Limb (tissue), 2 donors: ENCODE results near the gene DOK7.
"Not testable (repeated sequence)": the region's sequence is repeated elsewhere in the genome, so short reads cannot be mapped to it uniquely, and the experiment has no call there.

Source experiments
- DNase-seq, 2 donors: peaks; one replicate each; pipeline ENCODE4 v3.0.0-alpha.2; 2016; ENCODE audit errors: extremely low spot score in 2 of 2

The DOK7 gene

GRCh38 chr4:3500634-3501101 is 37.6 kb downstream of the DOK7 start:
- DNase-seq = no peak

DNA sequence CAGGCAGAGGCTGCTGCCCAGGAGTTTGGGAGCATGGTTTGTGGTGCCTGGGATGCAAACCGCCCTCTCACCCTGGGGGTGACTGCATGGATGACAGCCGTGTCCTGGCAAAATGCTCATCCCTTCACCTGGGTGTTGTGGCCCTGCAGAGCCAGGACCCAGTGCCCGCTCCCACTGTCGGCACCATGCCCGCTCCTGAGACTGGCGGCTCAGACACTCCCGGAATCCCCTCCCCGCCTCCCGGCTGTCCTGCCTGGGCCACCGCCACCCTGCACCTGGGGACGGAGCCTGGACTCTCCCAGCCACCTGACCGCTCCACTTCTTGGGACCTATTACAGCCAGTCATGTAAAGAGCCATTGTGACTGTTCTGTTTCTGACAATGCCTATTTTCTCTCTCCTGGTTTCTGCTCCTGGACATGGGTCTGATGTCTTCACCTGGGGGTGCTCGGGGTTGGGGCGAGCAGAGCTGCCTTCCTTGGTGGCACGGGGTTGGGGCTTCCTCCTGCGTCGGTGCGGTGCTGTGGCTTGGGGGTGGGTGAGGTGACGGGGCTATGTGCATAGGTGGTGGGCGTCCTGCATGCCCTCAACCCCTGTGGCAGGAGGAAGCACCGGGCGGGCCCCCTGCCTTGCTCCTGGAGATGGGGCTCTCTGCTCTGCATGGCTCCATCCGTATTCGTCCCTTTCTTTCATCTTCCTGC is 38.2 kb downstream of the DOK7 start:
- no peak for DNase-seq

DNA sequence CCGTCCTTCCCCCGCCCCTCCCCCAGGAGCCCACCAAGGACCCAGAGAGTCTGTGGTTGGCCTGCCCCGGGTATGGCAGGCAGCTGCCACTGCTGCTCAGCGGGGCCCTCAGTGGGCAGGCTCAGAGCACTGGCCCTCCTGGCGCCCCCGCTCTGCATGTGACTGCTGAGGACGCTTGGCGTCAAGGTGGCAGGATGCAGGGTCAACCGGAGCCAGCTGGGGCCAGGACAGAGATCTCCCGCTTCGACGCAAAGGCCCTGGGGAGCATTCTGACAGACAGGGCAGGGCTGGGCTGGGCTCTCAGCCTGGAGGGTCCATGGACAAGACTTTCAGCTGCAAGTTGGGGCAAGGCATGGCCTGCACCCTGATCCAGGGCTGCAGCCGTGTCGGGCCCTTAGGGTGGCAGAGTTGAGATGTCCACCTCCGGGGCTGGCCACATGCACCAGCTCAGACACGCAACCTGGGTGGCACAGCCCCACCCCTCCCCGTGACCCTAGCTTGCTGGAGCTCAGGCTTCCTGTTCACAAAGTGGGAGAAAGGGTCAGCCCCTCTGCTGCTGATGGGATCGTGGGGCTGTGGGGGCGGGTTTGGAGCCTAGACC is 38.8 kb downstream of the DOK7 start:
- no peak for DNase-seq

GRCh38 chr4:3502941-3503936 is 40.1 kb downstream of the DOK7 start:
- DNase-seq = no peak

DNA sequence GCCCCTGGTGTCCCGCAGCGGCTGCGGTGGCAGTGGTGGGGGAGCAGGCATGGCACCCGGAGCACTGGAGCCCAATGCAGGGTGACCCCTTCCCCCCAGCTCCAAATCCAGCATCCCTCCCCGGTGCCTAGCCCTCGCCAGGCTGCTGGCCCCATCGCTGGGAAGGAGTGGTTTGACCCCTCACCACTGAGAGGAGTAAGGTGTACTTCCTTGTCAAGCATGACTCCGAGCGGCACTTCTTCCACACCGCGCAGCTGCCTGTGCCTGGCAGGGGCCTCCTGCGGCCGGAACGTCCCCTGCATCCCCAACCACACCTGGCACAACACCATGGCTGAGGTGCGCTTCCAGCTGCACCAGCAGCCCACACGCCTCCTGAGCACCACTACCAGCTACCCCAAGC is 42.1 kb downstream of the DOK7 start:
- DNase-seq = no peak

DNA sequence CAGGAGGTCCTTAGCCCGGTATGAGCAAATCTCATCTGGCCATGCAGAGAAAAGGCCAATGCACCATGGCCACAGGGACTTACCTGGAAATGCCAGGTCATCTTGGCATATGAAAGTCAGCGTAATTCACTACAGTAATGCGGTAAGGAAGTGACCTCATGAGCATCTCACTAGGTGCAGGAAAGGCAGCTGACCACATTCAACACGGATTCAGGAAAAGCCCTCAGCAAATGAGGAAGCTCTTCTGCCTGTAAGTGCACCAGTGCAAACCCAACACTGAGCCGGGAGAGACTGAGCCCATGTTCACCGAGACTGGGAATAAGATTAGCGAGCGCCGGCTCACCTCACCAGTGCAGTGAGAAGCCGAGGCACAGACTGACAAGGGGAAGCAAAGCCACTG is 45.4 kb downstream of the DOK7 start:
- DNase-seq = no peak

GRCh38 chr4:3510481-3510880 is 47.4 kb downstream of the DOK7 start:
- no peak for DNase-seq

GRCh38 chr4:3511187-3511586 is 48.1 kb downstream of the DOK7 start:
- DNase-seq = no peak

DNA sequence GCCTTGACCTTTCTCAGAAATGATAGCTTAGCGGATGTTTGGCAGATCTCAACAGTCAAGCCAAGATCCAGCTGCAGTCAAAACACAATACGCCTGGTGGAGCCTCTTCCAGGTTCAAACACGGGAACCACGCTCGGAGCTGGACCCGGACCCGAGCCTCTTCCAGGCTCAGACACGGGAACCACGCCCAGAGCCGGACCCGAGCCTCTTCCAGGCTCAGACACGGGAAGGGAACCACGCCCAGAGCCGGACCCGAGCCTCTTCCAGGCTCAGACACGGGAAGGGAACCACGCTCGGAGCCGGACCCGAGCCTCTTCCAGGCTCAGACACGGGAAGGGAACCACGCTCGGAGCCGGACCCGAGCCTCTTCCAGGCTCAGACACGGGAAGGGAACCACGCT is 48.5 kb downstream of the DOK7 start:
- not testable (repeated sequence) for DNase-seq

- DNase-seq = no peak
Observed at GRCh38 chr4:3512279-3512678, 49.2 kb downstream of the DOK7 start.

DNA sequence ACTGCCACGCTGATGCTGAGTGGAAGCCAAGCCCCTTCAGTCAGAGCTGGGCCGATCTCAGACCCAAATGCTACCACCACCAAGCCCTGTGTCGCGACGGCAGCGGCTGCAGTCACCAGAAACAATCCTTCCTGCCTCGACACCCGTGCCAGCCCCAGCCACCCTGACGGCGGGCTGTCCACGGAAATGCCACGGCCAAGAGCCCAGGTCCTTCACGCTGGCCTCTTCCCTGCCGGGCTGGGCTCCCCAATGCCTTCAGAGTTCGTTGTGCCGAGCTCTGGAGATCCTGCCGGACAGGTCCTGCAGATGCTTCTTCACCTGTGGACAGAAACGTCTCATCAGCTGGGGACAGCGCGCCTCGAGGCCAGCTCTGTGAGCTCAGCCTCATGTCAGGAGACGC is 49.6 kb downstream of the DOK7 start:
- no peak for DNase-seq

- no peak for DNase-seq
Observed at GRCh38 chr4:3513807-3514206, 50.7 kb downstream of the DOK7 start.

GRCh38 chr4:3514221-3514780 is 51.2 kb downstream of the DOK7 start:
- DNase-seq = no peak

DNA sequence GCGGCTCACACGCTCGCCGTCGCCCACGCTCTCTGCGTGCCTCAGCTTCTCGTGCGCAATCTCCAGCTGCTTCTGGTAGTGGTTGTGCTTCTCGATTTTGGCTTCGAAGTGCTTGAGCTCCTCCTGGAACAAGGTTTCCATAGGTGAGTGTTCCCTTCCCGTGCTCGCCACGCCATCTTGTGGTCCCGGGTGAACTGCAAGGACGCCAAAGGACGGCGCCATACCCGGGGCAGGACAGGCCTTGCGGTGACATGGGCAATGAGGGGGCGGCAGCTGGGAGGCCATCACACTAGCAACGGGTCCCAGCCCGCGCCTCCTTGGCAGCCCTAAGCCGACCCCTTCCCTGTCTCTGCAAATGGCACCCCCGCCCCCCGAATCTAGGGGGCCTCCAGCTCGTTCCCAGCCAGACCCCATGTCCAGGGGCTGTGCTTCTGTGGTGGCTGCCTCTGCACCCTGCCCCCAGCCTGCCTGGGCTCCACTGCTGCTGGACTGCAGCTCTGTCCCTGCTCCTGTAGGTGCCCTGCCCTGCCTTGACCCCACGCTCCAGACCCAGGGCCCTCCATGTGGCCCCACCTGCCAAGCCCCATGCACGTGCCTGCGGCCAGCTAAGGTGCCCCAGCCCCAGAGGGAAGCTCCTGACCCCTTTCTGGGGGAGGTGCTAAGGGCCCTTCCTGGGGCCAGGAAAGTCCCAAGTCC is 51.8 kb downstream of the DOK7 start:
- DNase-seq = no peak

- no peak for DNase-seq
Observed at GRCh38 chr4:3515646-3516045, 52.5 kb downstream of the DOK7 start.

GRCh38 chr4:3516061-3516835 is 53.1 kb downstream of the DOK7 start:
- DNase-seq = no peak

DNA sequence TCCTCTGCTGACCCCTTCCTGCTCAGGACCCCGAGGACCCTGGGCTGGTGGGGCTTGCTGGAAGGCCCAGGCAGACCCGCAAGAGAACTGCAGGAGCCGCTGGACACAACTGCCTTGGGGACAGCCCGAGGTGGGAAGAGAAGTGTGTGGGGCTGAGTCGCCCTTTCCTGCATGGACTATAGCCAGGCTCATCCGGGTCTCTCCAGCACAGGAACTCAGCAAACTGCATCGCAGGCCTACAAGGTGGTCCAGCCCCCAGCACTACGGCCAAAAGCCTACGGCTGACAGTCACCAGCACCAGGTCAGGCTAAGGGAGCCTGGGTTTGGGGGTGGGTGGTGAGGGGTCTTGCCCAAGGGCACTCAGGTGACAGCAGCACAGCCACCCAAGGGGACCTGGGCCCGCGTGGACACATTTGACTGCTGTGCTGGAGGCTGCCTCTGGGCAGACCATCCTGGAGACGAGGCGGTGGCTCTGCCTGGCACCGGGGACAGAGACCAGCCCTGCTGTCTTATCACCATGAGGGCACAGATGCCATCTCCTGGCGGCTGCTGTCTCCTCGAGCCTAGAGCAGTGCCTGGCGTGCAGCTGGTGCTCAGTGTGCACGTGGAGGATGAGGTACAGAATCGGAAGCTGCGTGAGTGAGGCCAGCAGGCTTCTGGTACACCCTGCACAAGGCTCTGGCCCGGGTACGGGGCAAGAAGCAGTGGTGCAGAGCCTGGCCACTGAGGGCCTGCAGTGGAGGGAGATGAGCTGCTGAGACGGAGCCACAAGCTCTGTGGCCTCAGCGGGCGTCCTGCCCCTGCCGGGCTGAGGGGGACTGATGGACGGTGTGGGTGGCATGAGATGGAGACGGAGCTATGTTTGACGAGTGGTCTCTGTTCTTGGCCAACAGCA is 54.0 kb downstream of the DOK7 start:
- no peak for DNase-seq

DNA sequence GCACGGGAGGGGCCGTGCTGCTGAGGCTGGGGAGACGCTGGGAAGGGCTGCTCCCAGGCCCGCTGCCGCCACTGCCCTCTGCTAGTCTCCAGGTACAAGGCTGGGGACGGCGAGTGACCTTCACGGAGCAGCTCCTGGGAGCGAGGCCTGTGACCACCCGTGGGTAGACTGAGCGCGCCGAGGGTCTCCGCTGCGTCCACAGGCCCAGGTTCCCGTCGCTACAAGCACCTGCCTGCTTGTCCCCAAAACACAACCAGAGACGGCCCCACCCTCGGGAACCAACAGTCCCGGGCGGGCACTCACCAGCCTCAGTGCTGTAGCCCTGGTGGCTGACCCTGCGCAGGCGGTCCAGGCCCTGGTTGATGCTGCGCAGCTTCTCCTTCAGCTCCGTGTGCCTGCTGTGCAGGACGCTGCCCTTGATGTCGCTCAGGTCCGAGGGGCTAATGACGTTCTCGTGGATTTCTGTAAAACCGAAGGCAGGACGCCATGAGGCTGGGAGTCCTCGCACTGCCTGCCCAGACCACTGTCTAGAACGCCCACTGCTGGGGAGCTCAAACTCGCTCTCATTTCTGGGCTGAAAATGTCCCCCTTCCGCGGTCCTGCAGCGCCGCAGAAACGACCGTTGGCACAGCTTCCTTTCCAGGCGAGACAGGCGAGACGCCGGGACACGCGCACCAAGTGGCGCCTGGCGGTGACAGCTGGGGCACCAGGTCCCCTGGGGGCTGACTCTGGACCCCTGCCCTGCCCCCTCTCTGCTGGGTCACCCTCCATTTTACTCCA is 54.8 kb downstream of the DOK7 start:
- no peak for DNase-seq

DNA sequence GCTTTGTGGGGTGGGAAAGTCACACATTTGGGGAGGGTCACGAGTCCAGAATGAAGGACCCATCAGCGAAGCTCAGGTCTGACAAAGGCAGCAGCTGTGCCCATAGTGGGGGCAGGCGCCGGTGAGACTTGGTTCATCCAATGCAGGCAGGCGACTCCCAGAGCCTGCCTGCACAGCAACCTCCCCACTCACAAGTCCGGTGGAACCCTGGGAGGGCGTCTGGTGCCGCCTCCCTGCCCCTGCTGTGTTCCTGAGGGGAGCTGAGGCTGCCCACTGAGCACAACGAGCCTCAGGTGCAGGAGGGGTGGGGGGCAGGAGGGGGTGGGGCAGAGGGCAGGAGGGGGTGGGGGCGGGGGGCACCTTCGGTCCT is 55.4 kb downstream of the DOK7 start:
- DNase-seq = no peak
